ENCODE measurements around the gene CCDC136.

DNA sequence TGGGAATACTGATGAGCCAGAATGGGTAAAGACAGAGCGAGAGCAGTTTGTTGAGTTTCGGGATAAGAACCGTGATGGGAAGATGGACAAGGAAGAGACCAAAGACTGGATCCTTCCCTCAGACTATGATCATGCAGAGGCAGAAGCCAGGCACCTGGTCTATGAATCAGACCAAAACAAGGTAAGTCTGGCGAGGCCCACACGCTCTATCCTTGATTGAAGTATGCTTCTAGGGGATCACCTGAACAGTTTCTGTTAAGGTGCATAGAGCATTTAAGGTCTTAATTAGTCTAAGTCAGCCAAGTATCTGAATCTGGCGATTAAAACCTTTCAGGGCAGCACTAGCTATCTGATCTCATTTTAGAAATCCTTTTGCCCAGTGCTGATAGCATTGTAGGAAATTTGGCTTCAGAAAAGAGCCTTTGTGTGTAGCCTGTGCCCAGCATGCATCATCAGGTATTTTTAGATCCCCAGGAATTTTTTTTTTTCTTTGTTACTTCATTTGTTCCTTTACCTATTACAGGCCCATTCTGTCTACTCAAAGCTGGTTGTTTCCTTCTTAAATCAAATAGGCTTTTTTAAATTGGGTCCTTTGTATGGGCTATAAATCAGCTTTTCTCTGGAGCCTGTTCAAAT lies 24.2 kb upstream of the CCDC136 start:
- TF ChIP-seq, protein P1, sequence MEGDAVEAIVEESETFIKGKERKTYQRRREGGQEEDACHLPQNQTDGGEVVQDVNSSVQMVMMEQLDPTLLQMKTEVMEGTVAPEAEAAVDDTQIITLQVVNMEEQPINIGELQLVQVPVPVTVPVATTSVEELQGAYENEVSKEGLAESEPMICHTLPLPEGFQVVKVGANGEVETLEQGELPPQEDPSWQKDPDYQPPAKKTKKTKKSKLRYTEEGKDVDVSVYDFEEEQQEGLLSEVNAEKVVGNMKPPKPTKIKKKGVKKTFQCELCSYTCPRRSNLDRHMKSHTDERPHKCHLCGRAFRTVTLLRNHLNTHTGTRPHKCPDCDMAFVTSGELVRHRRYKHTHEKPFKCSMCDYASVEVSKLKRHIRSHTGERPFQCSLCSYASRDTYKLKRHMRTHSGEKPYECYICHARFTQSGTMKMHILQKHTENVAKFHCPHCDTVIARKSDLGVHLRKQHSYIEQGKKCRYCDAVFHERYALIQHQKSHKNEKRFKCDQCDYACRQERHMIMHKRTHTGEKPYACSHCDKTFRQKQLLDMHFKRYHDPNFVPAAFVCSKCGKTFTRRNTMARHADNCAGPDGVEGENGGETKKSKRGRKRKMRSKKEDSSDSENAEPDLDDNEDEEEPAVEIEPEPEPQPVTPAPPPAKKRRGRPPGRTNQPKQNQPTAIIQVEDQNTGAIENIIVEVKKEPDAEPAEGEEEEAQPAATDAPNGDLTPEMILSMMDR (IDR thresholded peaks at IDR 0.05) = no peak
- TF ChIP-seq TCF7L2 (IDR thresholded peaks at IDR 0.05; ENCODE audit: low read depth, low read length) = no peak
- TF ChIP-seq SIN3A (IDR thresholded peaks at IDR 0.05; ENCODE audit: borderline replicate concordance, insufficient read depth, low read depth, low read length) = no peak

Measured in Panc1 (cell line).